CD4-positive, alpha-beta T cell (primary cell): ENCODE data around the gene YY1AP1. TPM values are rescaled to one million over a fixed set of nuclear protein-coding genes. Genes with fewer than 3 reads are reported as not detected.
A peak's percentile ranks its signal among the peaks of the same experiment; 100 is the strongest.
"Not testable (repeated sequence)": the region's sequence is repeated elsewhere in the genome, so short reads cannot be mapped to it uniquely, and the experiment has no call there.

Experiments used
- ATAC-seq: fragments of 200-7000 bp; cut with Tn5 transposase; one replicate; pipeline ENCODE4 v1.10.0; 2022; ENCODE audit warnings: mild to moderate bottlenecking; ENCODE audit not compliant: poor library complexity
- CTCF ChIA-PET: fragments of 350-600 bp; sonication (Branson Sonifier 250); formaldehyde crosslinking; loops from one replicate; lab custom pipeline; 2021; ENCODE audit warnings: antibody characterized with exemption, inconsistent platforms; lab: Charles Lee
- POLR2A ChIA-PET: fragments of 350-600 bp; sonication (Branson Sonifier 250); formaldehyde crosslinking; loops from one replicate; lab custom pipeline; 2021; ENCODE audit warnings: antibody characterized with exemption, inconsistent platforms; lab: Charles Lee
- DNase-seq, 14 experiments: peaks; one replicate each; pipeline ENCODE4 v3.0.0-alpha.2; 2013 to 2020; ENCODE audit warnings: mixed read lengths in 2 of 14
- H3K27ac ChIP-seq, 2 donors: one replicate each; pipeline versions ENCODE4 v1.5.1 to v1.7.0; 2013; ENCODE audit warnings: low read length in 2 of 2, low read depth in 1 of 2, mild to moderate bottlenecking in 1 of 2
- H3K27me3 ChIP-seq, 2 experiments: 1 replicate in 1 of 2; 2 replicates in 1 of 2; pipeline versions ENCODE4 v1.6.1 to v1.7.0; 2013; ENCODE audit warnings: low read length in 2 of 2, control low read depth in 1 of 2, mild to moderate bottlenecking in 1 of 2, moderate library complexity in 1 of 2; ENCODE audit not compliant: insufficient read depth in 2 of 2, control insufficient read depth in 1 of 2
- H3K36me3 ChIP-seq: one replicate; pipeline ENCODE4 v1.6.1; 2013; ENCODE audit warnings: low read length, control low read depth; ENCODE audit not compliant: insufficient read depth
- H3K4me1 ChIP-seq: one replicate; pipeline ENCODE4 v1.6.1; 2013; ENCODE audit warnings: low read length, control low read depth; ENCODE audit not compliant: insufficient read depth
- H3K4me3 ChIP-seq: one replicate; pipeline ENCODE4 v1.5.1; 2013; ENCODE audit warnings: mild to moderate bottlenecking, low read length, moderate library complexity
- H3K9me3 ChIP-seq, 2 experiments: 1 replicate in 1 of 2; 2 replicates in 1 of 2; pipeline versions ENCODE4 v1.6.1 to v1.7.0; 2013; ENCODE audit warnings: low read length in 2 of 2, mild to moderate bottlenecking in 2 of 2, control low read depth in 1 of 2, moderate library complexity in 1 of 2; ENCODE audit not compliant: control insufficient read depth in 1 of 2, insufficient read depth in 1 of 2
- H3K27ac Mint-ChIP-seq: one replicate; pipeline ENCODE4 v1.8.0; 2020; ENCODE audit warnings: mixed read lengths
- H3K27me3 Mint-ChIP-seq: one replicate; pipeline ENCODE4 v1.8.0; 2021; ENCODE audit warnings: mixed read lengths
- H3K36me3 Mint-ChIP-seq: one replicate; pipeline ENCODE4 v1.8.0; 2021; ENCODE audit warnings: low read depth, mixed read lengths
- H3K4me1 Mint-ChIP-seq: one replicate; pipeline ENCODE4 v1.8.0; 2021; ENCODE audit warnings: low read depth, mixed read lengths
- H3K4me3 Mint-ChIP-seq: one replicate; pipeline ENCODE4 v1.8.0; 2020; ENCODE audit warnings: mild to moderate bottlenecking, mixed read lengths
- H3K9me3 Mint-ChIP-seq: one replicate; pipeline ENCODE4 v1.8.0; 2020; ENCODE audit warnings: mixed read lengths
- intact Hi-C, 2 experiments: fragments of 100-400 bp; cut with DNase I in 1 of 2; cut with micrococcal nuclease in 1 of 2; formaldehyde crosslinking; loops; one replicate each; pipeline versions ENCODE4 v1.15.1 to v1.9.0; 2023 to 2025; cut with DNase I, micrococcal nuclease
- total RNA-seq, 174 experiments: library from RNA in 2 of 174; stranded (reverse) in 2 of 174; gene quantifications; one replicate each; pipeline ENCODE4 v1.2.3 and lab custom pipeline; 2021 to 2026
- TF ChIP-seq, protein P1 (sequence below): fragments of 200-600 bp; IDR thresholded peaks from one replicate; pipeline ENCODE4 v1.8.0; 2022; ENCODE audit warnings: antibody characterized with exemption, mild to moderate bottlenecking

Gene YY1AP1
- total RNA-seq, 2 experiments from 2014 or later, result 71.1 to 81.2 TPM

DNA sequence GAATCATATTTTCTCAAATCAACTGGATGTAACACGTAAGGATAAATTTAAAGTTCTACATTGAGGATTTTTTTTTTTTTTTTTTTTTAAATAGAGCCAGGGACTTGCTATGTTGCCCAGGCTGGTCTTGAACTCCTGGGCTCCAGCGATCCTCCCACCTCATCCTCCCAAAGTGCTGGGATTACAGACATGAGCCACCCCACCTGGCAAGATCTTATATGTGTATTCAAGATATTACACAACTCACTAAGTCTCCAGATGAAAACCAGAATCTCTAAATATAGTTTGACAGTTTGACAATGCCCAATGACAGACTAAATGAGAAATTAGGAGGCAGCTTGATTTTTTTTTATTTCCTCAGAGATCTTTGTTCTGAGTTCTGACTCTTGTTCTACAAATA lies 6.8 kb downstream of the YY1AP1 start:
- H3K4me1 ChIP-seq, result peaks cover 20% of the 10 kb centered on the region
- Mint-ChIP-seq H3K36me3 (peaks cover 76% of the 10 kb centered on the region), H3K9me3 (no peaks in the 10 kb centered on the region), H3K4me3 (no peak overlapping the region), H3K27ac (peak overlapping the region; percentile 55), H3K27me3 (no peaks in the 10 kb centered on the region), H3K4me1 (peaks cover 44% of the 10 kb centered on the region)
- H3K9me3 ChIP-seq, result no peaks in the 10 kb centered on the region
- H3K27me3 ChIP-seq, result no peaks in the 10 kb centered on the region
- TF ChIP-seq, protein P1, sequence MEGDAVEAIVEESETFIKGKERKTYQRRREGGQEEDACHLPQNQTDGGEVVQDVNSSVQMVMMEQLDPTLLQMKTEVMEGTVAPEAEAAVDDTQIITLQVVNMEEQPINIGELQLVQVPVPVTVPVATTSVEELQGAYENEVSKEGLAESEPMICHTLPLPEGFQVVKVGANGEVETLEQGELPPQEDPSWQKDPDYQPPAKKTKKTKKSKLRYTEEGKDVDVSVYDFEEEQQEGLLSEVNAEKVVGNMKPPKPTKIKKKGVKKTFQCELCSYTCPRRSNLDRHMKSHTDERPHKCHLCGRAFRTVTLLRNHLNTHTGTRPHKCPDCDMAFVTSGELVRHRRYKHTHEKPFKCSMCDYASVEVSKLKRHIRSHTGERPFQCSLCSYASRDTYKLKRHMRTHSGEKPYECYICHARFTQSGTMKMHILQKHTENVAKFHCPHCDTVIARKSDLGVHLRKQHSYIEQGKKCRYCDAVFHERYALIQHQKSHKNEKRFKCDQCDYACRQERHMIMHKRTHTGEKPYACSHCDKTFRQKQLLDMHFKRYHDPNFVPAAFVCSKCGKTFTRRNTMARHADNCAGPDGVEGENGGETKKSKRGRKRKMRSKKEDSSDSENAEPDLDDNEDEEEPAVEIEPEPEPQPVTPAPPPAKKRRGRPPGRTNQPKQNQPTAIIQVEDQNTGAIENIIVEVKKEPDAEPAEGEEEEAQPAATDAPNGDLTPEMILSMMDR, result no peak
- peaks cover 49% of the 10 kb centered on the region for H3K36me3 ChIP-seq
- DNase-seq (no peak), ATAC-seq (no peak)
- intact Hi-C loops, result loop anchor here (10.0 kb wide), 2 partner anchors 63 to 117 kb away; partner anchors contain the start of gene ASH1L (in 1 of the 2)
- POLR2A ChIA-PET, result interaction anchor here (0.7 kb wide), 2 partner anchors 245 to 746 kb away, joined by 3 read pairs; no protein-coding TSS in a partner anchor
- no peak overlapping the region for H3K27ac ChIP-seq
- CTCF ChIA-PET, result no interaction called here
- H3K4me3 ChIP-seq, result no peak overlapping the region

DNA sequence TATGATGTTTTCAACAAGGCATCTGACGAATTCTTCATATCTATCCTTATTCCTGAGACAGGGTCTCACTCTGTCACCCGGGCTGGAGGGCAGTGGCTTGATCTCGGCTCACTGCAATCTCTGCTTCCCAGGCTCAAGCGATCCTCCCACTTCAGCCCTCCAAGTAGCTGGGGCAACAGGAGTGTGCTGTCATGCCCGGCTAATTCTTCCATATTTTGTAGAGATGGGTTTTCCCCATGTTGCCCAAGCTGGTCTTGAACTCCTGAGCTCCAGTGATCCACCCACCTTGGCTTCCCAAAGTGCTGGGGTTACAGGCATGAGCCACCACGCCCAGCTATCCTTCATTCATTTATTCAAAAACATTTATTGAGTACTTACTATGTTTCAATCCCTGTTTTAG lies 8.0 kb downstream of the YY1AP1 start:
- peaks cover 62% of the 10 kb centered on the region for H3K36me3 ChIP-seq
- peaks cover 13% of the 10 kb centered on the region for H3K4me1 ChIP-seq
- ChIA-PET CTCF (no interaction called here), POLR2A (no interaction called here)
- TF ChIP-seq, protein P1, result no peak
- peaks cover 32% of the 10 kb centered on the region for H3K4me1 Mint-ChIP-seq
- no peak overlapping the region for H3K4me3 Mint-ChIP-seq
- intact Hi-C loops, result loop anchor here (10.0 kb wide), 2 partner anchors 64 to 116 kb away; partner anchors contain the start of gene ASH1L (in 1 of the 2)
- peaks cover 79% of the 10 kb centered on the region for H3K36me3 Mint-ChIP-seq
- no peaks in the 10 kb centered on the region for H3K27me3 ChIP-seq
- peak overlapping the region; percentile 19 for H3K27ac Mint-ChIP-seq
- H3K4me3 ChIP-seq, result no peak overlapping the region
- no peak overlapping the region for H3K27ac ChIP-seq
- no peaks in the 10 kb centered on the region for H3K27me3 Mint-ChIP-seq
- no peaks in the 10 kb centered on the region for H3K9me3 Mint-ChIP-seq
- H3K9me3 ChIP-seq, result no peaks in the 10 kb centered on the region
- ATAC-seq, result no peak
- DNase-seq, result no peak

DNA sequence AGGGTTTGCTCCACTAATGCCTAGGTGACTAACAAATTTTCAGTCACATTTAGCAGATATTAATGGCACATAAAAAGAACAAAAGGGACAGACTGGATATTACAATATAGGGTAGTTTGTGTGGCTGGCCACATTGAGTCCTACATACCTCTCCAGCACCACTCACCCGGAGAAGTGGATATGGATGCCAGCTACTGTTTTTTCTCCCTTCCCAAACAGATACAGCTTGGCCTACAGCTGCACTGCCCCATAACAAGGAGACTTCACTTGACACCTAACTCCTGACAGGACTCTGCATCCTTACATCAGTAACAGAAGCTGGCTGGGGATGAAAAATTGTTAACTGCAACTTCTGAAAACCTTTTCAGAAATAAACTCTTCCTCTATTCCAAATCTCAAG lies 9.6 kb downstream of the YY1AP1 start:
- peaks cover 74% of the 10 kb centered on the region for H3K36me3 ChIP-seq
- H3K27me3 Mint-ChIP-seq, H3K9me3 ChIP-seq, H3K27ac Mint-ChIP-seq, H3K27ac ChIP-seq, DNase-seq, CTCF ChIA-PET, H3K27me3 ChIP-seq, POLR2A ChIA-PET, H3K4me3 ChIP-seq, intact Hi-C loops, H3K9me3 Mint-ChIP-seq, H3K4me1 ChIP-seq, H3K4me3 Mint-ChIP-seq, ATAC-seq: not testable (repeated sequence)
- Mint-ChIP-seq H3K36me3 (peaks cover 85% of the 10 kb centered on the region), H3K4me1 (peaks cover 16% of the 10 kb centered on the region)

DNA sequence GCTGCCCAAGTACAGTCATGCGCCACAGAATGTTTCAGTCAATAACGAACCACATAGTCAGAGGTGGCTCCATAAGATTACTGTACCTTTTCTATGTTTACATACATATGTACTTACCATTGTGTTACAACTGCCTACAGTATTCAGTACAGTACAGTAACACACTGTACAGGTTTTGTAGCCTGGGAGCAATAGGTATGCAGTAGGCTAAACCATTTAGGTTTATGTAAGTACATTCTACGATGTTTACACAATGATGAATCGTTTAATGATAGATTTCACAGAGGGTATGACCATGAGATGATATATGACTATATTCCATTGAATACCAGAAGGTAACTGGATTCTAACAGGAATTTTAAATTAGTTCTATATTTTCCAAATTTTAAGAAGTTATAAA lies 10.5 kb downstream of the YY1AP1 start:
- Histone ChIP-seq H3K27me3 (no peaks in the 10 kb centered on the region), H3K27ac (no peak overlapping the region), H3K4me3 (no peak overlapping the region), H3K36me3 (peaks cover 74% of the 10 kb centered on the region), H3K9me3 (no peaks in the 10 kb centered on the region), H3K4me1 (no peaks in the 10 kb centered on the region)
- CTCF ChIA-PET, result no interaction called here
- no peak for DNase-seq
- Mint-ChIP-seq H3K36me3 (peaks cover 82% of the 10 kb centered on the region), H3K4me1 (peaks cover 7% of the 10 kb centered on the region), H3K27me3 (no peaks in the 10 kb centered on the region), H3K27ac (no peak overlapping the region), H3K4me3 (no peak overlapping the region), H3K9me3 (no peaks in the 10 kb centered on the region)
- ATAC-seq, result no peak
- TF ChIP-seq, protein P1, result no peak
- intact Hi-C loops, result no loop called here
- POLR2A ChIA-PET, result no interaction called here
